Aorta (tissue), 5 donors: ENCODE measurements around the gene KRT33B. TPM values are rescaled to one million over a fixed set of nuclear protein-coding genes. Genes with fewer than 3 reads are reported as not detected.
A peak's percentile ranks its signal among the peaks of the same experiment; 100 is the strongest.

Source experiments
- ATAC-seq: fragments of 200-7000 bp; cut with Tn5 transposase; one replicate; pipeline ENCODE4 v1.9.1; 2022; ENCODE audit warnings: moderate library complexity; ENCODE audit not compliant: low FRiP score
- DNase-seq, 2 donors: peaks; one replicate each; pipeline ENCODE4 v3.0.0-alpha.2; 2020
- H3K27ac ChIP-seq, 2 donors: one replicate each; pipeline ENCODE4 v1.5.1; 2013; ENCODE audit warnings: low read length in 2 of 2, mild to moderate bottlenecking in 2 of 2, moderate library complexity in 2 of 2, control low read depth in 1 of 2, inconsistent platforms in 1 of 2, low read depth in 1 of 2
- H3K27me3 ChIP-seq, 2 donors: one replicate each; pipeline ENCODE4 v1.6.1; 2013; ENCODE audit warnings: control low read depth in 1 of 2, low read length in 1 of 2, mild to moderate bottlenecking in 1 of 2, moderate library complexity in 1 of 2; ENCODE audit not compliant: insufficient read depth in 2 of 2, control insufficient read depth in 1 of 2
- H3K36me3 ChIP-seq, 2 donors: one replicate each; pipeline ENCODE4 v1.6.1; 2013; ENCODE audit warnings: control low read depth in 1 of 2, low read length in 1 of 2, mild to moderate bottlenecking in 1 of 2; ENCODE audit not compliant: insufficient read depth in 2 of 2, control insufficient read depth in 1 of 2
- H3K4me1 ChIP-seq, 2 donors: one replicate each; pipeline ENCODE4 v1.6.1; 2013; ENCODE audit warnings: low read length in 2 of 2, control low read depth in 1 of 2, mild to moderate bottlenecking in 1 of 2, moderate library complexity in 1 of 2; ENCODE audit not compliant: insufficient read depth in 2 of 2, control insufficient read depth in 1 of 2
- H3K4me3 ChIP-seq, 2 donors: one replicate each; pipeline ENCODE4 v1.5.1; 2013; ENCODE audit warnings: low read length in 2 of 2, control low read depth in 1 of 2, mild to moderate bottlenecking in 1 of 2
- H3K9me3 ChIP-seq: one replicate; pipeline ENCODE4 v1.6.1; 2013; ENCODE audit warnings: mild to moderate bottlenecking, low read length; ENCODE audit not compliant: control insufficient read depth
- WGBS, 2 donors: extraction: QIAGEN DNeasy Blood & Tissue Kit; methylation state at CpG; one replicate each; pipeline ENCODE4 v1.1.7; 2013; 5-methylcytosine and 5-hydroxymethylcytosine counted together
- intact Hi-C, 2 donors: fragments of 100-400 bp; cut with DNase I; formaldehyde crosslinking; loops; one replicate each; pipeline versions ENCODE4 v1.14.2 to v1.15.0; 2022
- polyA plus RNA-seq, 2 donors: library from polyadenylated mRNA; stranded (reverse); fragments of 200-250 nt; gene quantifications; one replicate each; pipeline ENCODE4 v1.2.3, GENCODE V29; 2013
- total RNA-seq, 2 donors: library from RNA; stranded (reverse); fragmentation: NEBNext Ultra II Directional; extraction: Animal tissue kit (Norgen Biotek cat#: 25700); gene quantifications; one replicate each; pipeline ENCODE4 v1.2.1, GENCODE V29; 2021
- donor health status: healthy with polysubstance abuse.
- donor health status: Bipolar disorder and iron deficiency.
- donor health status: DM: no; HTN: no; CAD: no.
- donor health status: DM: no; HTN: no; CAD: no.
- donor health status: DM: yes; HTN: yes; CAD: no.

Gene KRT33B
- total and polyA plus RNA-seq, 4 donors: not detected

DNA sequence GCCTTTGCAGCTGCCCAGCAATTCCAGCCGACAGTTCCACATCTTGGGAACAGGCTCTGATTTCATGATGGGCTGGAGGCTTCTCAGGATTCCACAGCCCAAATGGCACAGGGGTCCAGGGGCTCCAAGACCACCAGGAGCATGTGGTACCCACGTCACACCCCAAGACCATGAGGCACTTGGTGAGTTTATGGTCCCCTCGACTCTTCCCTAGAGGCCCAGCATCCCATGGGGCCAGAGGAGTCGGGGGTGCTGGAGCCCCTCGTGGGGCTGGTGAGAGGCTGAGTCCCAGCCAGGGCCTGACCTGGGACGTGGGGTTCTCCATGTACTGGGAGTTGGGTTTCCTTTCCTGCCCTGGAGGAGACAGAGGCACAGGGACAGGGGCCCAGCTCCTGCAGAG, 44.0 kb downstream of the KRT33B start:
- intact Hi-C loops: loop anchor here in 1 of 2 donors (10.0 kb wide), 1 partner anchor 411 kb away; no protein-coding TSS in a partner anchor
- Histone ChIP-seq H3K27ac (no peak overlapping the region), H3K36me3 (no peaks in the 10 kb centered on the region), H3K4me1 (no peaks in the 10 kb centered on the region), H3K9me3 (no peaks in the 10 kb centered on the region), H3K27me3 (no peaks in the 10 kb centered on the region), H3K4me3 (no peak overlapping the region)
- 85 to 87% methylated on average over 6 of the region's 6 CpGs for WGBS, 2 donors
- ATAC-seq: no peak
- no peak for DNase-seq

DNA sequence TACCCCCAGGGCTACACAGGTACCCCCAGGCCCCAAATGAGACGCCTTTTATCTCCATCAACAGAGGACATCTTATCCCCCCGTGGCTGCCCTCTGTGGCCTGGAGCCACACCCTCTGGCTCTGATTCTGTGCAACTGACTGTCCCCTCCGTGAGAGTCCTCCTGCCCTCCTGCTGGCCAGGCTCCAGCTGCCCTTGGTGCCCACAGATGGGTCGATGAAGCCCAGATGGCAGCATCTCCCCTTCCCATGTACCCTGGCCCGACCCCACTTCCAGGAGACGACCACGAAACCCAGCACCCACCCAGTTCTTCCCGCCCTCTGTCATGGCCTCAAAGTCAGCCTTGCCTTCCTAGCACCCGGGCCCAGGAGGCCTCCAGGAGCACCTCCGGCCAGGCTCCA, 44.5 kb downstream of the KRT33B start:
- no peak overlapping the region for H3K4me3 ChIP-seq
- no peaks in the 10 kb centered on the region for H3K4me1 ChIP-seq
- ATAC-seq (no peak), DNase-seq (no peak)
- intact Hi-C loops: loop anchor here in 1 of 2 donors (10.0 kb wide), 1 partner anchor 410 kb away; no protein-coding TSS in a partner anchor
- no peaks in the 10 kb centered on the region for H3K27me3 ChIP-seq
- no peaks in the 10 kb centered on the region for H3K36me3 ChIP-seq
- H3K27ac ChIP-seq: no peak overlapping the region
- no peaks in the 10 kb centered on the region for H3K9me3 ChIP-seq
- WGBS, 2 donors: 87 to 89% methylated on average over 10 of the region's 10 CpGs

GRCh38 chr17:41324180-41325075, 45.2 kb downstream of the KRT33B start:
- ATAC-seq (no peak), DNase-seq (no peak)
- no peaks in the 10 kb centered on the region for H3K9me3 ChIP-seq
- intact Hi-C loops: loop anchor here (5.0 to 10.0 kb wide), 2 partner anchors 410 to 522 kb away; no protein-coding TSS in a partner anchor
- WGBS, 2 donors: 62 to 67% methylated on average over 16 of the region's 16 CpGs
- no peaks in the 10 kb centered on the region for H3K27me3 ChIP-seq
- H3K36me3 ChIP-seq: no peaks in the 10 kb centered on the region
- H3K4me3 ChIP-seq: no peak overlapping the region
- no peak overlapping the region for H3K27ac ChIP-seq
- no peaks in the 10 kb centered on the region for H3K4me1 ChIP-seq

DNA sequence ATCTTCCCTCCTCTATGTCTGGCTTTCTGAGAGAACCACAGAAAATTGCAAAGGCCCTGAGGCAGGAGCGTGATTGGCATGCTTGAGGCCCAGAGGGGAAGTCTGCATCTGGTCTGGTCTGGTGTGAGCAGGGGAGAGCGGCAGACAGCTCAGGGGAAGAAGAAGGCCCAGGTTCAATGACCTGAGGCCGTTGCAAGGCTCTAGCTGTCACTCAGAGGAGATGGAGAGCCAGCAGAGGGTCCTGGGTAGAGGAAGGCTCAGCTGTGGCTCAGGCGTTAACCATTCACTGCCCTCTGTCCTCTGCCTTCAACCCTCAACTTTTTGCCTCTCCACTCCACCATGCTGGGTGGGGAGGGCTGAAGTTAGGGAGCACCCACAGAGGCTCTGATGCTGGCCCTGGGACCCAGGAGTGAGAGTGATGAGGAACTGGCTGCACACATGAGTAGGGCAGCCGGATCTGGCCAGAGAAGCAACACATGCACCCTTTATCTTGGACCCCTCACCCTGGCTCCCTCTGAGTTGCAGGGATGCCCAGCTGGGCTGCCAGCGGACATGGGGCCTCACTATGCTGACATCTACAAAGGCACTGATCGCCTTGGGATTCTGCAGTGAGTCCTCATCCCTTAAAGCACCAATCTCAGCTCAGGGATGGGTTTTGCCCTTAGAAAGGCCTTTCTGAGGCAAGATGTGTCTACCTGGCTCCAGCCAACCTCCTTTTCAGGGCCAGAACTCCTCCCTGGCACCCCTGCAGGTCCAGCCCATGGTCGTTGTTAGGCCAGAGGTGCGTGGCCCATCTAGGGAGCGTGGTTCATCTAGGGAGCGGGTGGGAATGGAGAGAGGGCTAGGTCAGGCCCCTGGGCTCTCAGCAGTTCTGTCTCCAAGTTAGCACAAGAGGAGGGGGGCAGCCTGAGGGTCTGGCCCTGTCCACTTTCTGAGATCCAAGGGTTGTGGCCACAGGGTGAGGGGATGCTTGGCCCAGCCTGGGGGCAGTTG, 46.4 kb downstream of the KRT33B start:
- Histone ChIP-seq H3K36me3 (no peaks in the 10 kb centered on the region), H3K4me3 (no peak overlapping the region), H3K27ac (no peak overlapping the region), H3K9me3 (no peaks in the 10 kb centered on the region), H3K4me1 (no peaks in the 10 kb centered on the region), H3K27me3 (no peaks in the 10 kb centered on the region)
- 88 to 89% methylated on average over 10 to 11 of the region's 11 CpGs for WGBS, 2 donors
- intact Hi-C loops: loop anchor here (5.0 to 10.0 kb wide), 2 partner anchors 408 to 521 kb away; no protein-coding TSS in a partner anchor
- DNase-seq: no peak
- no peak for ATAC-seq

- H3K27me3 ChIP-seq: no peaks in the 10 kb centered on the region
- intact Hi-C loops: loop anchor here (5.0 to 10.0 kb wide), 2 partner anchors 407 to 520 kb away; no protein-coding TSS in a partner anchor
- WGBS, 2 donors: 37 to 41% methylated on average over 5 of the region's 5 CpGs
- H3K27ac ChIP-seq: no peak overlapping the region
- H3K9me3 ChIP-seq: no peaks in the 10 kb centered on the region
- H3K4me3 ChIP-seq: no peak overlapping the region
- no peaks in the 10 kb centered on the region for H3K4me1 ChIP-seq
- no peaks in the 10 kb centered on the region for H3K36me3 ChIP-seq
- ATAC-seq: no peak
- DNase-seq: no peak
Observed at GRCh38 chr17:41322094-41322902, 47.3 kb downstream of the KRT33B start.

DNA sequence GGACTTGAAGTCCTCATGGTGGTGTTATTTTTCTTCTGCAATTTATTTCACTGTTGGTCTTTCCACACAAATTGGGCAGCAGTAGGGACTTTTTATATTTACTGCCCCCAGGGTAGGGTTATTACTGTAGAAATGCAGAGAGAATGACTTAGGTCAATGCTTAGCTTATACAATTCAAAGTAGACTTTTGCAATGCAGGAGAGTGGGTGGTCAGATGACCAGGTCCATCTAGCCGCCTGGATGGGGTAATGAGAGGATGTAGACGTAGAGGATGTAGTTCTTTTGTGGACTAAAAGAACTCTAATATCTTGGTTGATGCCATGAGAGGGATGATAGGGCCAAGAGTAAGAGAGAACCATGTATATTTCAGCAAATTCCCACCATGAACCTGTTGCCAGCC, 51.4 kb downstream of the KRT33B start:
- no peaks in the 10 kb centered on the region for H3K9me3 ChIP-seq
- ATAC-seq: no peak
- H3K36me3 ChIP-seq: no peaks in the 10 kb centered on the region
- intact Hi-C loops: no loop called here
- H3K27ac ChIP-seq: no peak overlapping the region
- no peaks in the 10 kb centered on the region for H3K4me1 ChIP-seq
- H3K4me3 ChIP-seq: no peak overlapping the region
- H3K27me3 ChIP-seq: peaks cover 0 to 1% of the 10 kb centered on the region in 2 donors
- no peak for DNase-seq
- WGBS, 2 donors: 43 to 66% methylated on average over 2 of the region's 2 CpGs

- Histone ChIP-seq H3K27me3 (peaks cover 0 to 1% of the 10 kb centered on the region in 2 donors), H3K4me3 (no peak overlapping the region), H3K4me1 (no peaks in the 10 kb centered on the region), H3K36me3 (no peaks in the 10 kb centered on the region), H3K27ac (no peak overlapping the region), H3K9me3 (no peaks in the 10 kb centered on the region)
- no peak for ATAC-seq
- DNase-seq: peak in 1 of 2 donors; percentile 61
- intact Hi-C loops: no loop called here
- 68 to 72% methylated on average over 17 of the region's 17 CpGs for WGBS, 2 donors
Observed at GRCh38 chr17:41315814-41316445, 53.7 kb downstream of the KRT33B start.
